ENCODE results near the gene LRRC52.

DNA sequence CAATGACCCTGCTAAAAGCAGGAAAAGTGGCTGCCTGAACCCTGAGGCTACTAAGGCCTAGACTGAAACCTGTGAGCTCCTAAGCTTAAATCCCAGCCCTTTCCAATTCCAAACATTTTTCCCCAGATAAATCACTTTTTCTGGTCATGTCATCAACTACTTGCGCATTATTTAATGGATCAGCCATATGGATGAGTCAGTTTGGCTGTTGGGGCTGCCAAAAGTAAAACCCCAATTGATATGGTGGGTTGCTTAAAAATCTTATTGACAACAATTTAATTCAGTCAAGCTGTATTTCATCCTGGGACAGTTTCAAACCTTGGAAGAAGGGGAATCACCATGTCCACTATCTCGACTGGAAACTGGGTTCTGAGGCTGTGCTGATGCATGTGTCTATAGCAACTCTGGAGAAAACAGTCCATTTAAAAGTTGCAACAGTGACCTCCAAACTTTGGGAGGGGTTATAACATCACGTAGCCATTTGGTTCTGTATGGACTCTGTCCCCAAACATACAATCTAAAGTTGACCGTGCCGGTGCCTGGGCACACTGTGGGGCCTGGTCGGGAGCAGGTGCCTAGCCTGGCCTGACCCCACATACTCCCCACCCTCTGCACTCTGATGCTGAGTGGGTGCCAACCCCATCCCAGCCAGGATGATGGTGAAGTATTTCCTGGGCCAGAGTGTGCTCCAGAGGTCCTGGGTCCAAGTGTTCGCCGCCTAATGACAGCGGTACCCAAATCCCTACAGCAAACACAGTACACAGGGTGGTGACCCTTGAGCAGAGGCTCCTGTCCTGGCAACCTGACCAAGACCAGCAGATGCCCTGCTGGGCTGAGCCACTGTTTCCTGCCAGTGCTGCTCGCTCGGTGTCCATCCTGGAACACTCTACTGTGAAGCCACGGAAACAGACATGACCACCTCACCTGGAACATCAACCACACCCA, 46.5 kb upstream of the LRRC52 start:
- TF ChIP-seq, protein P1, sequence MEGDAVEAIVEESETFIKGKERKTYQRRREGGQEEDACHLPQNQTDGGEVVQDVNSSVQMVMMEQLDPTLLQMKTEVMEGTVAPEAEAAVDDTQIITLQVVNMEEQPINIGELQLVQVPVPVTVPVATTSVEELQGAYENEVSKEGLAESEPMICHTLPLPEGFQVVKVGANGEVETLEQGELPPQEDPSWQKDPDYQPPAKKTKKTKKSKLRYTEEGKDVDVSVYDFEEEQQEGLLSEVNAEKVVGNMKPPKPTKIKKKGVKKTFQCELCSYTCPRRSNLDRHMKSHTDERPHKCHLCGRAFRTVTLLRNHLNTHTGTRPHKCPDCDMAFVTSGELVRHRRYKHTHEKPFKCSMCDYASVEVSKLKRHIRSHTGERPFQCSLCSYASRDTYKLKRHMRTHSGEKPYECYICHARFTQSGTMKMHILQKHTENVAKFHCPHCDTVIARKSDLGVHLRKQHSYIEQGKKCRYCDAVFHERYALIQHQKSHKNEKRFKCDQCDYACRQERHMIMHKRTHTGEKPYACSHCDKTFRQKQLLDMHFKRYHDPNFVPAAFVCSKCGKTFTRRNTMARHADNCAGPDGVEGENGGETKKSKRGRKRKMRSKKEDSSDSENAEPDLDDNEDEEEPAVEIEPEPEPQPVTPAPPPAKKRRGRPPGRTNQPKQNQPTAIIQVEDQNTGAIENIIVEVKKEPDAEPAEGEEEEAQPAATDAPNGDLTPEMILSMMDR (IDR thresholded peaks at IDR 0.05; ENCODE audit: low read length) = no peak
- no peak for TF ChIP-seq EZH2 (IDR thresholded peaks at IDR 0.05; ENCODE audit: borderline replicate concordance, low read length)

Data from OCI-LY1 (cell line).